Astrocyte of the cerebellum (primary cell): Measurements from ENCODE around the gene RTP4.

ENCODE experiments used
- DNase-seq: peaks from one replicate; pipeline ENCODE4 v3.0.0-alpha.2; 2011; ENCODE audit warnings: low read depth
- H3K4me3 ChIP-seq: 2 replicates; pipeline ENCODE4 v1.5.1; 2011; ENCODE audit warnings: mild to moderate bottlenecking, low read depth, low read length, moderate library complexity
- CTCF ChIP-seq: IDR thresholded peaks from 2 replicates; pipeline ENCODE4 v1.5.1; 2012; ENCODE audit warnings: low read length, low read depth, moderate library complexity, mild to moderate bottlenecking; ENCODE audit errors: missing control alignments
- in situ Hi-C: cut with HindIII; loops from 2 replicates; pipeline ENCODE4 v1.10.0; 2017; ENCODE audit warnings: low sequenced_read_pairs

The RTP4 gene

DNA sequence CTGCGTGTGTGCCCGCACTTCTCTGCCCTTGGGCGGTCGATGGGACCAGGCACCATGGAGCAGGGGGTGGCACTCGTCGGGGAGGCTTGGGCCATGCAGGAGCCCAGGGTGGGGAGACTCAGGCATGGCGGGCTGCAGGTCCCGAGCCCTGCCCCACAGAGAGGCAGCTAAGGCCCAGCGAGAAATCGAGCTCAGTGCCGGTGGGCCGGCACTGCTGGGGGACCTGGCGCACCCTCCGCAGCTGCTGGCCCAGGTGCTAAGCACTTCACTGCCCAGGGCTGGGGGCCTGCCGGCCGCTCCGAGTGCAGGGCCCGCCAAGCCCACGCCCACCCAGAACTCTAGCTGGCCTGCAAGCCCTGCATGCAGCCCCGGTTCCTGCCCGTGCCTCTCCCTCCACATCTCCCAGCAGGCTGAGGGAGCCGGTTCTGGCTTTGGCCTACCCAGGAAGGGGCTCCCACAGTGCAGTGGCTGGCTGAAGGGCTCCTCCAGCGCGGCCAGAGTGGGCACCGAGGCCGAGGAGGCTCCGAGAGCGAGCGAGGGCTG lies 553 bp upstream of the RTP4 start:
- no peak overlapping the region for H3K4me3 ChIP-seq
- no peak for DNase-seq
- TF ChIP-seq CTCF: no peak
- in situ Hi-C loops: loop anchor here (10.0 kb wide), 1 partner anchor 87 kb away; no protein-coding TSS in a partner anchor

DNA sequence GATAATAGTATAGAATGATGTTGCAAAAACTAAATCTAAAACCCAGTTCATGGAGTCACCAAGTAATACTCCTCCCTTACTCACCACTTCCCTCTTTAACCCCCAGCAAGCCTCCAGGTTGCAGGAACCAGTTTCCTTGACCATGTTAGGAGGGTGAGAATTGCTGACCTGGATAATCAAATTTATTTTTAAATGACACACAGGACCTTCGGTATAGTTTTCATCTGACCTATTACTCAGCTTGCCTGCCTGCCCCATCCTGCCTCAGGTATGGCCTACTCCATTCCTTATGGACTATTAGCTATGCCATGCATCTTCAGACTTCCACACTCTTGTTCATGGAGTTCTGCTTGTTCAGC lies 883 bp downstream of the RTP4 start:
- DNase-seq: no peak
- no peak for TF ChIP-seq CTCF
- no peak overlapping the region for H3K4me3 ChIP-seq
- in situ Hi-C loops: loop anchor here (10.0 kb wide), 1 partner anchor 86 kb away; no protein-coding TSS in a partner anchor

DNA sequence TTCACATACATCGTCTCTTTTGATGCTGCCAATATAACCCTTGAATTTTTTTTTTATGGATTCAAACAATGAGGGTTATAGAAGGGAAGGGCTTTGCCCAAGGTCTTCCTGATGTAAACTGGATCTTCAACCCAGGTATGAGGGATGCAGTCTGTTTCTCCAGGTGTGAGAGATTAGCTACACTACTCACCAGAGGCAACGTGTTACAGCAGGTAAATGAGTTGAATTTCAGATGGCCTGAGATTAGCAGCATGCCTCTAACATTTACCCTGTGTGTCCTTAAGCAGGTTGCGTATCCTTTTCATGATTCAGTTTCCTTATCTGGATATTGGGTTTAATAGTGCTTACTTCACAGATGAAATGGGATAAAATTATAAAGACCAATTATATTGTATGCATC lies 1.9 kb downstream of the RTP4 start:
- TF ChIP-seq CTCF: no peak
- H3K4me3 ChIP-seq: no peak overlapping the region
- in situ Hi-C loops: no loop called here
- DNase-seq: no peak

DNA sequence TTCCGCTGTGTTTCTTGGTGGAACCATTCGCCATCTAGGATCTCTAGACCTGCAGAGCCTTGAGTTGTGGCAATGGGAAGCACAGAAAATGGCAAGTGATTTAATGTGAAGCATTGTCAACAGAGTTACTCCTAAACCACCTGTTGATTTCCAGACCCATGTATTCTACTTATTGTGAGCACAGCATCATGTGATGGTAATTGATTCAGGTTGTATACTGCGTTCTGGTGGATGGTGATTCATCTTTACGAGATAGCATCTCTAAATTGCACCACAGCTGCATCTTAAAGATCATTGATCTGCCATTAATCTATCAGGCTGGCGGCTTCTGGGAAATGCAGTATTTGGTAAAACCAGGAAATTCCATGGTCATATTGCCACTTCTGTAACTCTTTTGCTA lies 7.4 kb downstream of the RTP4 start:
- TF ChIP-seq CTCF: no peak
- in situ Hi-C loops: no loop called here
- no peak overlapping the region for H3K4me3 ChIP-seq
- DNase-seq: no peak

GRCh38 chr3:187377842-187378241 lies 9.7 kb downstream of the RTP4 start:
- no peak for TF ChIP-seq CTCF
- H3K4me3 ChIP-seq: no peak overlapping the region
- in situ Hi-C loops: no loop called here
- no peak for DNase-seq

DNA sequence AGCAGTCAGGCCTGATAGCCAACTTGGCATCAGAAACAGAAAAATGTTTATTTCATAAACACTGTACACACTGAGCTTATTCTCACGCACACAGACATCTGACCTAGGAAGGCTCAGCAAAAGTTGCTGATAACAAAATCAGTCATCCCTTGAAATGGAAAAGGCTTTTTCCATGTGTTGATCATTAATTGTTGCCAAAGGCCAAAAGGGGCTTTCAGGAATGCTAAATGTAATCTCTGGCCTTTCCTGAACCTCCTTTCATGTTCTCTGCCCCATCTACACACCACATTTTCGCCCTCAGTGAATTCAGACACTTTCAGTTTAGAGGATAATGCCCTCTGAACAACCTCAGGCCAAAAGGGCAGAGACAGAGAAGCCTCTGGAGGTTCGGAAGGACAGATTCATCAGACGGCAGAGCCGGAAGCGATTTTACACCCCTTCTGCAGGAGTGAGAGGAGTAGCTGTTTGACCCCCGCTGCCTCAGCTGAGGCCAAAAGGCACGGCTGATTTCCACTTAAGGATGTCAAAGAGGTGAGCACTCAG lies 14.5 kb downstream of the RTP4 start:
- DNase-seq: no peak
- no peak for TF ChIP-seq CTCF
- in situ Hi-C loops: no loop called here
- H3K4me3 ChIP-seq: no peak overlapping the region
